Subcutaneous adipose tissue (tissue), 4 donors: Measurements from ENCODE around the gene ZNF598. TPM values are rescaled to one million over a fixed set of nuclear protein-coding genes. Genes with fewer than 3 reads are reported as not detected.

Source experiments
- CTCF ChIP-seq: fragments of 450-650 bp; IDR thresholded peaks from one replicate; pipeline ENCODE4 v1.5.1; 2016; ENCODE audit warnings: low read depth, mild to moderate bottlenecking, control low read depth, antibody characterized with exemption, moderate library complexity
- total RNA-seq, 4 donors: library from RNA; depleted of rRNA; stranded (reverse); fragments of >200 nt; gene quantifications; one replicate each; pipeline ENCODE4 v1.1.0, GENCODE V29; 2016

The ZNF598 gene
- total RNA-seq, 4 donors from 2014 or later, result 13.9 to 45.0 (median 15.0) TPM

GRCh38 chr16:1984347-1985225 lies 25.0 kb downstream of the ZNF598 start:
- no peak for TF ChIP-seq CTCF

- TF ChIP-seq CTCF, result no peak
Measured at GRCh38 chr16:1983544-1984346, 25.9 kb downstream of the ZNF598 start, which contains the start of gene GFER. Gene GFER (plus strand): TSS chr16:1984193. CDS start chr16:1984219, 26 bp downstream.

GRCh38 chr16:1982991-1983543 lies 26.6 kb downstream of the ZNF598 start:
- TF ChIP-seq CTCF, result no peak

- no peak for TF ChIP-seq CTCF
Measured at GRCh38 chr16:1982013-1982433, 27.6 kb downstream of the ZNF598 start.

GRCh38 chr16:1981398-1981836 lies 28.2 kb downstream of the ZNF598 start, which contains the start of gene NOXO1:
Gene NOXO1 (minus strand): TSS chr16:1981469. CDS start chr16:1981179, 290 bp downstream.
- no peak for TF ChIP-seq CTCF

- no peak for TF ChIP-seq CTCF
Measured at GRCh38 chr16:1980770-1981087, 28.9 kb downstream of the ZNF598 start.
